Stimulated activated naive CD8-positive, alpha-beta T cell treated with anti-CD3 and anti-CD28 coated beads, Interleukin-15, Interleukin-2, amounts not matched to agents 100 ng/mL and 50 ng/mL, for 24 hours (primary cell): ENCODE results near the gene RFLNA.

Source experiments
- H3K27ac Mint-ChIP-seq: one replicate; pipeline ENCODE4 v1.8.0; 2021; ENCODE audit warnings: mild to moderate bottlenecking, mixed read lengths
- H3K27me3 Mint-ChIP-seq: one replicate; pipeline ENCODE4 v1.8.0; 2021; ENCODE audit warnings: mixed read lengths
- H3K36me3 Mint-ChIP-seq: one replicate; pipeline ENCODE4 v1.8.0; 2021; ENCODE audit warnings: low read depth, mixed read lengths
- H3K4me1 Mint-ChIP-seq: one replicate; pipeline ENCODE4 v1.8.0; 2021; ENCODE audit warnings: low read depth, mixed read lengths
- H3K4me3 Mint-ChIP-seq: one replicate; pipeline ENCODE4 v1.8.0; 2021; ENCODE audit warnings: mild to moderate bottlenecking, mixed read lengths
- H3K9me3 Mint-ChIP-seq: one replicate; pipeline ENCODE4 v1.8.0; 2021; ENCODE audit warnings: mixed read lengths

The RFLNA gene, protein sequence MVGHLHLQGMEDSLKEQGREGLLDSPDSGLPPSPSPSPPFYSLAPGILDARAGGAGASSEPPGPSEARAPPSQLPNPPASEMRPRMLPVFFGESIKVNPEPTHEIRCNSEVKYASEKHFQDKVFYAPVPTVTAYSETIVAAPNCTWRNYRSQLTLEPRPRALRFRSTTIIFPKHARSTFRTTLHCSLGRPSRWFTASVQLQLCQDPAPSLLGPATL

DNA sequence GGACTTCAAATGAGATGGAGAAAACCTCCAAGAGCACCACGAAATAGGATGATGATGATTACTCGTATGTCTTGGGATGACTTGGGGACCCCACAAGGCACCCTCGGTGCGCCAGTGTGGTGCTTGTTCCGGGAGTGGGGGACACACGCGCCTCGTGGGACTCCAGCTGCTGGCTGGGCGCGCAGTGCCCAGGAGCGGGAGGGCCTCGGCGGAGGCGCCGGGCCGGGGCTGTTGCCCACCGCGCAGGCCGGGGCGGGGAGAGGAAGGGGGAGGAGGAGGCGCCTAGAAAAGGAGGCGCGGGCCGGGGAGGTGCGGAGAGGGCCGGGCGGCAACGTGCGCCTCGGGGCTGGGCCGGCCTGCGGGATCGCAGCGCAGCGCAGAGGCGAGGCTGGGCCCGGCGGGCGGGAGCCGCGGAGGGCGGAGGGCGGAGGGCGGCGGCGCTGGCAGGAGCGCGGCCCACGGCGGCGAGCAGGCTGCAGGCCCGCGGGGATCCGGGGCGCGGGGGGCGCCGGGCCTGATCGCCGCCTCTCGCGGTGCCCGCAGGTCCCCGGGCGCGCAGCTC is at the start of gene RFLNA:
RFLNA (plus strand) TSS at position 314 of the 562 bp plus-strand sequence. CDS start 337 bp downstream, outside the sequence.
- Mint-ChIP-seq H3K4me1 (no peaks in the 10 kb centered on the region), H3K4me3 (no peak within 1 kb of the TSS), H3K36me3 (no peaks in the 10 kb centered on the region), H3K27me3 (peaks cover 41% of the 10 kb centered on the region), H3K9me3 (no peaks in the 10 kb centered on the region), H3K27ac (no peak within 1 kb of the TSS)

- peaks cover 17% of the 10 kb centered on the region for H3K27me3 Mint-ChIP-seq
- no peak overlapping the region for H3K4me3 Mint-ChIP-seq
- H3K4me1 Mint-ChIP-seq, result no peaks in the 10 kb centered on the region
- H3K27ac Mint-ChIP-seq, result no peak overlapping the region
- no peaks in the 10 kb centered on the region for H3K36me3 Mint-ChIP-seq
- H3K9me3 Mint-ChIP-seq, result peaks cover 4% of the 10 kb centered on the region
These were observed 47.6 kb upstream of the RFLNA start for GRCh38 chr12:124247331-124247730.

GRCh38 chr12:124248941-124249825 is 45.7 kb upstream of the RFLNA start:
- no peaks in the 10 kb centered on the region for H3K36me3 Mint-ChIP-seq
- H3K27me3 Mint-ChIP-seq, result peaks cover 26% of the 10 kb centered on the region
- no peak overlapping the region for H3K27ac Mint-ChIP-seq

DNA sequence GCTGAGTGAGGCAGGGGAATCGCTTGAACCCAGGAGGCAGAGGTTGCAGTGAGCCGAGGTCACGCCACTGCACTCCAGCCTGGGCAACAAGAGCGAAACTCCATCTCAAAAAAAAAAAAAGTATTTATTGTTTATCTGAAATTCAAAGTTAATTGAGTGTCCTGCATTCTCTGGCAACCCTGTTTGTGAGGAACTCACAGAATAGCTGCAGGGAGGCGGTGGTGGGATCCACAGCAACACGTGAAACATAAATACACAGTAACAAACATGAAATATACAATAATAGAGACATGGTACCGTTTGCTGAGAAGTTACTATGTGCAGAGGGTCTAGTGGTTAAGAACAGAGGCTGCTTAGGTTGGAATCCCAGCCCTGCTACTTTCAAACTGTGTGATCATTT is 43.7 kb upstream of the RFLNA start:
- Mint-ChIP-seq H3K4me3 (no peak overlapping the region), H3K27me3 (peaks cover 22% of the 10 kb centered on the region), H3K36me3 (no peaks in the 10 kb centered on the region), H3K9me3 (no peaks in the 10 kb centered on the region), H3K27ac (no peak overlapping the region), H3K4me1 (no peaks in the 10 kb centered on the region)

More at GRCh38 chr12:124248941-124249825, 45.7 kb upstream of the RFLNA start:
- Mint-ChIP-seq H3K4me1 (no peaks in the 10 kb centered on the region), H3K4me3 (no peak overlapping the region), H3K9me3 (peaks cover 4% of the 10 kb centered on the region)

DNA sequence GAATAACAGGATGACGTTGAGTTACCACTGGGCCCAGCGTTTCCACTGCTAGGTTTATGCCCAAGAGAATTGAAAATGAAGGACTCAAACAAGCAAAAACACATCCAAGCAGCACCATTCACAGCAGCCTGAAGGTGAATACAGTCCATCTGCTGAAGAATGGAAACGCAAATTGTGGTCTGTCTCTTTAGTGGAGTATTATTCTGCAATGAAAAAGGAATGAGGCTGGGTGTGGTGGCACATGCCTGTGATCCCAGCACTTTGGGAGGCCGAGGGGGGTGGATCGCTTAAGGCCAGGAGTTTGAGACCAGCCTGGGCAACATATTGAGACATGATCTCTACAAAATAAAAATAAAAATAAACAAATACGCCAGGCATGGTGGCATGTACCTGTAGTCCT is 41.9 kb upstream of the RFLNA start:
- Mint-ChIP-seq H3K4me1 (no peaks in the 10 kb centered on the region), H3K4me3 (no peak overlapping the region), H3K36me3 (no peaks in the 10 kb centered on the region), H3K27ac (no peak overlapping the region), H3K27me3 (peaks cover 18% of the 10 kb centered on the region), H3K9me3 (no peaks in the 10 kb centered on the region)

- H3K27me3 Mint-ChIP-seq, result peaks cover 28% of the 10 kb centered on the region
- no peaks in the 10 kb centered on the region for H3K4me1 Mint-ChIP-seq
- H3K4me3 Mint-ChIP-seq, result no peak overlapping the region
- no peaks in the 10 kb centered on the region for H3K36me3 Mint-ChIP-seq
- no peaks in the 10 kb centered on the region for H3K9me3 Mint-ChIP-seq
- H3K27ac Mint-ChIP-seq, result no peak overlapping the region
These were observed 40.8 kb upstream of the RFLNA start for GRCh38 chr12:124254126-124254525.

- H3K27me3 Mint-ChIP-seq, result peaks cover 35% of the 10 kb centered on the region
- no peak overlapping the region for H3K4me3 Mint-ChIP-seq
These were observed 35.5 kb upstream of the RFLNA start for GRCh38 chr12:124259154-124260066.

GRCh38 chr12:124261885-124262284 is 33.0 kb upstream of the RFLNA start:
- Mint-ChIP-seq H3K36me3 (no peaks in the 10 kb centered on the region), H3K4me1 (no peaks in the 10 kb centered on the region), H3K9me3 (no peaks in the 10 kb centered on the region), H3K27me3 (peaks cover 38% of the 10 kb centered on the region), H3K27ac (no peak overlapping the region), H3K4me3 (no peak overlapping the region)

More at GRCh38 chr12:124259154-124260066, 35.5 kb upstream of the RFLNA start:
- H3K9me3 Mint-ChIP-seq, result no peaks in the 10 kb centered on the region
- no peaks in the 10 kb centered on the region for H3K36me3 Mint-ChIP-seq
- no peaks in the 10 kb centered on the region for H3K4me1 Mint-ChIP-seq
- no peak overlapping the region for H3K27ac Mint-ChIP-seq

GRCh38 chr12:124264089-124264795 is 30.7 kb upstream of the RFLNA start:
- H3K27ac Mint-ChIP-seq, result no peak overlapping the region
- H3K4me3 Mint-ChIP-seq, result no peak overlapping the region
- peaks cover 21% of the 10 kb centered on the region for H3K27me3 Mint-ChIP-seq
- no peaks in the 10 kb centered on the region for H3K4me1 Mint-ChIP-seq
- H3K36me3 Mint-ChIP-seq, result no peaks in the 10 kb centered on the region
- H3K9me3 Mint-ChIP-seq, result no peaks in the 10 kb centered on the region

- H3K4me1 Mint-ChIP-seq, result no peaks in the 10 kb centered on the region
- H3K27me3 Mint-ChIP-seq, result peaks cover 14% of the 10 kb centered on the region
- H3K36me3 Mint-ChIP-seq, result no peaks in the 10 kb centered on the region
- no peaks in the 10 kb centered on the region for H3K9me3 Mint-ChIP-seq
- H3K27ac Mint-ChIP-seq, result no peak overlapping the region
- H3K4me3 Mint-ChIP-seq, result no peak overlapping the region
These were observed 30.0 kb upstream of the RFLNA start for GRCh38 chr12:124264879-124265278.

- H3K4me1 Mint-ChIP-seq, result no peaks in the 10 kb centered on the region
- H3K36me3 Mint-ChIP-seq, result no peaks in the 10 kb centered on the region
- no peak overlapping the region for H3K4me3 Mint-ChIP-seq
- H3K27ac Mint-ChIP-seq, result no peak overlapping the region
- no peaks in the 10 kb centered on the region for H3K9me3 Mint-ChIP-seq
- H3K27me3 Mint-ChIP-seq, result peaks cover 12% of the 10 kb centered on the region
These were observed 27.6 kb upstream of the RFLNA start for GRCh38 chr12:124267205-124267778.

GRCh38 chr12:124270671-124271070 is 24.2 kb upstream of the RFLNA start:
- H3K36me3 Mint-ChIP-seq, result no peaks in the 10 kb centered on the region
- H3K4me3 Mint-ChIP-seq, result no peak overlapping the region
- H3K27ac Mint-ChIP-seq, result no peak overlapping the region
- no peaks in the 10 kb centered on the region for H3K4me1 Mint-ChIP-seq
- H3K9me3 Mint-ChIP-seq, result no peaks in the 10 kb centered on the region
- H3K27me3 Mint-ChIP-seq, result no peaks in the 10 kb centered on the region

DNA sequence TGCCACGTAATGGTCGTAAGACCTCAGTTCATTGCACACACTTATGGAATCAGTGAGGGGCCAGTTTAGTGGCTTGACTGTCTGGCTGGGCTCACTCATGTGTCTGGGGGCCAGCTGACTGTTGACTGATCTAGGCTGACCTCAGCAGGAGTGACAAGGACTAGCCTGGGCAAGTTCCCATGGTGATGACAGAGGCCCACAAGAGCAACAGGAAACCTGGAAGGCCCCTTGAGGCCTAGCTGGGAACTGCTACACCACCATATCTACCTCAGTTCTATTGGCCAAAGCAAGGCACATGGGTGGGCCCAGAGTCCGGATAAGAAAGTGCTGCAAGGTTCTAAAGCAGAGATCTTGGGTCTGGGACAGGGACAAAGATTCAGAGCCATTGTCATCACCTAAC is 21.3 kb upstream of the RFLNA start:
- H3K4me3 Mint-ChIP-seq, result no peak overlapping the region
- no peak overlapping the region for H3K27ac Mint-ChIP-seq
- H3K4me1 Mint-ChIP-seq, result no peaks in the 10 kb centered on the region
- H3K27me3 Mint-ChIP-seq, result peaks cover 11% of the 10 kb centered on the region
- H3K9me3 Mint-ChIP-seq, result no peaks in the 10 kb centered on the region
- H3K36me3 Mint-ChIP-seq, result no peaks in the 10 kb centered on the region

DNA sequence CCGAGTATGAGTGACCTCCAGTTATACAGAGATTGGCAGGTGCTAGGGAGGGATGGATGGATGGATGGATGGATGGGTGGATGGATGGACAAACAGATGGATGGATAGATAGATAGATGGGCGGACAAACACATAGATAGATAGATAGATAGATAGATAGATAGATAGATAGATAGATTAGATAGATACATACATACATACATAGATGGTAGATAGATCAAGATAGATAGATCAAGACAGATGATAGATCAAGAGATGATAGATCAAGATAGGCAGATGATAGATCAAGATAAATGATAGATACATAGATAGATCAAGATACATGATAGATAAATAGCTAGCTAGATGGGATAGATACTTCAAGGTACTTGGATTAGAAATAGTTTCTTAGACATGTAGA is 18.6 kb upstream of the RFLNA start:
- H3K9me3 Mint-ChIP-seq, result no peaks in the 10 kb centered on the region
- H3K36me3 Mint-ChIP-seq, result no peaks in the 10 kb centered on the region
- H3K27me3 Mint-ChIP-seq, result peaks cover 23% of the 10 kb centered on the region
- no peak overlapping the region for H3K4me3 Mint-ChIP-seq
- no peak overlapping the region for H3K27ac Mint-ChIP-seq
- no peaks in the 10 kb centered on the region for H3K4me1 Mint-ChIP-seq
